Measurements from ENCODE around the gene LUZP2.

DNA sequence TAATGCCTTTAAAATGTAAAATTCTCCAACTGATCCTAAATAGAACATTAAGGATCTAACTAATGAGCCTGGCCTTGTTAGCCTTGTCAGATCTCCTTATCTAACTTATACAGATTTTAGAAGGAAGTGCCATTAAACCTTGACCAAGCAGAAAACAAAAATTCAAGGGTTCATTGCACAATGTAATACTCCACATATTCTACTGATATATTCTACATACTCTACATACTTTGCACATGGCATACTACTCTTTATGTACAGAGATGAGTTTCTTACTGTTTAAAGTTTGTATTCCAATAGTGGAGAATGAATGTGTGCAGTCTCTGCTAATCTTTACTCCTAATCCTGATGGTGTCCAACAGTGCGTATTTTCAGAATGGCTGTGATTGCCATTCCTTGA, 297.2 kb downstream of the LUZP2 start:
- TF ChIP-seq, protein P1, sequence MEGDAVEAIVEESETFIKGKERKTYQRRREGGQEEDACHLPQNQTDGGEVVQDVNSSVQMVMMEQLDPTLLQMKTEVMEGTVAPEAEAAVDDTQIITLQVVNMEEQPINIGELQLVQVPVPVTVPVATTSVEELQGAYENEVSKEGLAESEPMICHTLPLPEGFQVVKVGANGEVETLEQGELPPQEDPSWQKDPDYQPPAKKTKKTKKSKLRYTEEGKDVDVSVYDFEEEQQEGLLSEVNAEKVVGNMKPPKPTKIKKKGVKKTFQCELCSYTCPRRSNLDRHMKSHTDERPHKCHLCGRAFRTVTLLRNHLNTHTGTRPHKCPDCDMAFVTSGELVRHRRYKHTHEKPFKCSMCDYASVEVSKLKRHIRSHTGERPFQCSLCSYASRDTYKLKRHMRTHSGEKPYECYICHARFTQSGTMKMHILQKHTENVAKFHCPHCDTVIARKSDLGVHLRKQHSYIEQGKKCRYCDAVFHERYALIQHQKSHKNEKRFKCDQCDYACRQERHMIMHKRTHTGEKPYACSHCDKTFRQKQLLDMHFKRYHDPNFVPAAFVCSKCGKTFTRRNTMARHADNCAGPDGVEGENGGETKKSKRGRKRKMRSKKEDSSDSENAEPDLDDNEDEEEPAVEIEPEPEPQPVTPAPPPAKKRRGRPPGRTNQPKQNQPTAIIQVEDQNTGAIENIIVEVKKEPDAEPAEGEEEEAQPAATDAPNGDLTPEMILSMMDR (conservative IDR thresholded peaks at IDR 0.05; ENCODE audit: low read length): no peak
- no peak for TF ChIP-seq EZH2phosphoT487 (IDR thresholded peaks at IDR 0.05; ENCODE audit: borderline replicate concordance, low read depth, low read length)
